Inflammatory macrophage (primary cell): ENCODE data around the gene SERPINC1.
"Not testable (repeated sequence)": the region's sequence is repeated elsewhere in the genome, so short reads cannot be mapped to it uniquely, and the experiment has no call there.

Experiments used
- DNase-seq, 2 donors: peaks; one replicate each; pipeline ENCODE4 v3.0.0-alpha.2; 2020 to 2022

Gene SERPINC1

GRCh38 chr1:173862769-173863223 is 54.3 kb downstream of the SERPINC1 start:
- DNase-seq: no peak

- not testable (repeated sequence) for DNase-seq
These were observed 54.9 kb downstream of the SERPINC1 start for GRCh38 chr1:173862146-173862768.

- no peak for DNase-seq
These were observed 55.4 kb downstream of the SERPINC1 start for GRCh38 chr1:173861731-173862145.

- no peak for DNase-seq
These were observed 57.1 kb downstream of the SERPINC1 start for GRCh38 chr1:173860065-173860464.

GRCh38 chr1:173859547-173859946 is 57.6 kb downstream of the SERPINC1 start:
- DNase-seq: not testable (repeated sequence)

GRCh38 chr1:173857363-173857917 is 59.7 kb downstream of the SERPINC1 start:
- no peak for DNase-seq

GRCh38 chr1:173856903-173857302 is 60.2 kb downstream of the SERPINC1 start:
- no peak for DNase-seq

- no peak for DNase-seq
These were observed 61.1 kb downstream of the SERPINC1 start for GRCh38 chr1:173856014-173856413.
